ENCODE data around the gene LYG2.
"Not testable (repeated sequence)": the region's sequence is repeated elsewhere in the genome, so short reads cannot be mapped to it uniquely, and the experiment has no call there.

The LYG2 gene

GRCh38 chr2:99201959-99202678, 53.3 kb downstream of the LYG2 start:
- no peak for DNase-seq

GRCh38 chr2:99200076-99200800, 55.2 kb downstream of the LYG2 start:
- DNase-seq: no peak

- no peak for DNase-seq
Observed at GRCh38 chr2:99198103-99198841, 57.2 kb downstream of the LYG2 start.

- not testable (repeated sequence) for DNase-seq
Observed at GRCh38 chr2:99192364-99192763, 63.1 kb downstream of the LYG2 start.
